ENCODE measurements around the gene ORC3. TPM values are rescaled to one million over a fixed set of nuclear protein-coding genes. Genes with fewer than 3 reads are reported as not detected.

The ORC3 gene
- total RNA-seq, 2 donors from 2014 or later, result 14.0 to 16.4 TPM

DNA sequence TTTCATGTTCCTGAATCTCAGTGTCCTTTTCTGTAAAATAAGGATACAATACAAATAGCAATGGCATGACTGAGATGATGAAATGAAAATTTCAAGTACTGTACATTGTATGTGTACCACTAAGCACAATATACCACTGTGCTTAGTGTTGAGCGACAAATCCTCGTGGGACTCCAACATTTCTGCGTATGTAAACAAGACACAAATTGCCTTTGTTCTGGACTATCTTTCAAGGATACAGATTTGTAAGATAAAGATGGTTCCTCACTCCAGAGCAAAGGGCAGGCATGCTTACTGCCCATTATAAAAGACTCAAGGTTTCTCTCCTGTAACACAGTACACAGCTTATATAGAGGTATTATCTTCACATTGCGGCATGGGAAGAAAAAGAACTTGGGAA lies 6.1 kb upstream of the ORC3 start:
- no peak overlapping the region for H3K4me3 ChIP-seq
- intact Hi-C loops (cut with DNase I), result loop anchor here (10.0 kb wide), 1 partner anchor 189 kb away; no protein-coding TSS in a partner anchor
- H3K27ac ChIP-seq, result no peak overlapping the region
- no peaks in the 10 kb centered on the region for H3K9me3 ChIP-seq
- no peaks in the 10 kb centered on the region for H3K36me3 ChIP-seq
- peaks cover 4% of the 10 kb centered on the region for H3K4me1 ChIP-seq
- no peak for DNase-seq
- no peak overlapping the region for H3K9ac ChIP-seq (ENCODE audit: low read depth in 2 of 2, low read length in 2 of 2)
- no peaks in the 10 kb centered on the region for H3K27me3 ChIP-seq
- TF ChIP-seq, protein P1, sequence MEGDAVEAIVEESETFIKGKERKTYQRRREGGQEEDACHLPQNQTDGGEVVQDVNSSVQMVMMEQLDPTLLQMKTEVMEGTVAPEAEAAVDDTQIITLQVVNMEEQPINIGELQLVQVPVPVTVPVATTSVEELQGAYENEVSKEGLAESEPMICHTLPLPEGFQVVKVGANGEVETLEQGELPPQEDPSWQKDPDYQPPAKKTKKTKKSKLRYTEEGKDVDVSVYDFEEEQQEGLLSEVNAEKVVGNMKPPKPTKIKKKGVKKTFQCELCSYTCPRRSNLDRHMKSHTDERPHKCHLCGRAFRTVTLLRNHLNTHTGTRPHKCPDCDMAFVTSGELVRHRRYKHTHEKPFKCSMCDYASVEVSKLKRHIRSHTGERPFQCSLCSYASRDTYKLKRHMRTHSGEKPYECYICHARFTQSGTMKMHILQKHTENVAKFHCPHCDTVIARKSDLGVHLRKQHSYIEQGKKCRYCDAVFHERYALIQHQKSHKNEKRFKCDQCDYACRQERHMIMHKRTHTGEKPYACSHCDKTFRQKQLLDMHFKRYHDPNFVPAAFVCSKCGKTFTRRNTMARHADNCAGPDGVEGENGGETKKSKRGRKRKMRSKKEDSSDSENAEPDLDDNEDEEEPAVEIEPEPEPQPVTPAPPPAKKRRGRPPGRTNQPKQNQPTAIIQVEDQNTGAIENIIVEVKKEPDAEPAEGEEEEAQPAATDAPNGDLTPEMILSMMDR (IDR thresholded peaks at IDR 0.05), result no peak

GRCh38 chr6:87586371-87587077 lies 3.4 kb upstream of the ORC3 start:
- no peaks in the 10 kb centered on the region for H3K9me3 ChIP-seq
- no peak overlapping the region for H3K4me3 ChIP-seq
- intact Hi-C loops (cut with DNase I), result loop anchor here (10.0 kb wide), 1 partner anchor 192 kb away; no protein-coding TSS in a partner anchor
- no peak for DNase-seq
- no peaks in the 10 kb centered on the region for H3K27me3 ChIP-seq
- H3K36me3 ChIP-seq, result no peaks in the 10 kb centered on the region
- no peak overlapping the region for H3K27ac ChIP-seq
- TF ChIP-seq, protein P1 (IDR thresholded peaks at IDR 0.05), result no peak
- H3K9ac ChIP-seq (ENCODE audit: low read depth in 2 of 2, low read length in 2 of 2), result no peak overlapping the region
- peaks cover 4% of the 10 kb centered on the region for H3K4me1 ChIP-seq

GRCh38 chr6:87588756-87589407 lies 1.1 kb upstream of the ORC3 start:
- no peaks in the 10 kb centered on the region for H3K27me3 ChIP-seq
- no peak for DNase-seq
- H3K4me1 ChIP-seq, result peaks cover 4% of the 10 kb centered on the region
- intact Hi-C loops (cut with DNase I), result loop anchor here (10.0 kb wide), 1 partner anchor 194 kb away; no protein-coding TSS in a partner anchor
- H3K9me3 ChIP-seq, result no peaks in the 10 kb centered on the region
- TF ChIP-seq, protein P1 (IDR thresholded peaks at IDR 0.05), result no peak
- peak overlapping the region; percentile 79 for H3K27ac ChIP-seq
- no peaks in the 10 kb centered on the region for H3K36me3 ChIP-seq
- H3K4me3 ChIP-seq, result peak overlapping the region; percentile 85
- H3K9ac ChIP-seq (ENCODE audit: low read depth in 2 of 2, low read length in 2 of 2), result peak overlapping the region; percentile 84 to 94

DNA sequence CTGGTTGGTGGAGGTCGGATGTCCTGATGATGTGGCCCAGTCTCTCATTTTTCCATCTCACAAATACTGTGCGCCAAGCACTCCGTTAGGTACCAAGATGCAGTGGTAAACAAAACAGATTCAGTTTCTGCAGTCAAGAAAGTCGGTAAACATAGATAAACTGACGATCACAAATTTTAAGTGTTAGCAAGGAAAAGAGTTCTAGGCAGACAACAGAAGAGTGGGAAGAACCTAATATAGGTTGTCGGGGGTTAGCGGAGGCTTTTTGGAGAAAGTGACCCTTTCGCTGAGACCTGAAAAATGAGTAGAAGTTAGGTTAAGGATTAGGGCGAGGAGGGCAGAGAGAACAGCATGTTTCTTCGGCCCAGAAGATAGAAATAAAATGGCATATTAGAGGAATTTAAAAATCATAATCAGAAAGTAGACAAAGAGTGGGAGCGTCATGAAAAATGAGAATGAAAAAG lies 514 bp downstream of the ORC3 start:
- Histone ChIP-seq H3K4me3 (peak overlapping the region; percentile 85), H3K4me1 (peaks cover 4% of the 10 kb centered on the region), H3K27ac (peak overlapping the region; percentile 79), H3K27me3 (no peaks in the 10 kb centered on the region), H3K36me3 (no peaks in the 10 kb centered on the region), H3K9me3 (no peaks in the 10 kb centered on the region), H3K9ac (ENCODE audit: low read depth in 2 of 2, low read length in 2 of 2) (peak overlapping the region; percentile 17 to 94)
- TF ChIP-seq, protein P1 (IDR thresholded peaks at IDR 0.05), result no peak
- intact Hi-C loops (cut with DNase I), result no loop called here
- no peak for DNase-seq

GRCh38 chr6:87590990-87591389 lies 1.1 kb downstream of the ORC3 start:
- peaks cover 4% of the 10 kb centered on the region for H3K4me1 ChIP-seq
- DNase-seq, result no peak
- intact Hi-C loops (cut with DNase I), result no loop called here
- TF ChIP-seq, protein P1 (IDR thresholded peaks at IDR 0.05), result no peak
- H3K4me3 ChIP-seq, result peak overlapping the region; percentile 85
- H3K27ac ChIP-seq, result no peak overlapping the region
- H3K27me3 ChIP-seq, result no peaks in the 10 kb centered on the region
- no peaks in the 10 kb centered on the region for H3K36me3 ChIP-seq
- H3K9ac ChIP-seq (ENCODE audit: low read depth in 2 of 2, low read length in 2 of 2), result peak overlapping the region in 1 of 2 donors; percentile 94
- no peaks in the 10 kb centered on the region for H3K9me3 ChIP-seq

Measured in colonic mucosa (tissue), 4 donors.